NCI-H146 (cell line): ENCODE measurements around the gene PRR20B.
"Not testable (repeated sequence)": the region's sequence is repeated elsewhere in the genome, so short reads cannot be mapped to it uniquely, and the experiment has no call there.

ENCODE experiments used
- DNase-seq: peaks from one replicate; lab custom pipeline; 2025; lab: John Stamatoyannopoulos, UW

Gene PRR20B

DNA sequence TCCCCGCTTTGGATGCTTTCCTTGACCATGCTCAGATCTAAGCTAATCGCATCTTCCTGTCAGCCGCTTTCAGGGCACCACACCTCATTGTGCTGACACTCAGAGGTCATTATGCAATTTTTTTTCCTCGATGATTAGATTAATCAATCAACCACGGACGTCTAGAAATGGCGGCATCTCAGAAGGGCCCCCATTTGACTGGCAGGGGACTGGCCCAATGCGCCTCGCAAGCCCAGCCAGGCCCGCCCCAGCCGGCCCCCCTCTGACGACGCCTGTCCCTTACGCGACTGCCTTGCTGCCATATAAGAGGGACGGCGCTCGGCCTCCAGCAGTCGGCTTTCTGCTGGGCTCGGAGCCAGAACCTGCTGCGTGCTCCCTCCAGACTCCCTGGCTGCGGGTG is at the start of gene PRR20B:
Gene PRR20B, plus strand, starts transcription at position 301 of the 400 bp plus-strand sequence. CDS start 387 bp downstream, outside the sequence.
- DNase-seq: not testable (repeated sequence)

DNA sequence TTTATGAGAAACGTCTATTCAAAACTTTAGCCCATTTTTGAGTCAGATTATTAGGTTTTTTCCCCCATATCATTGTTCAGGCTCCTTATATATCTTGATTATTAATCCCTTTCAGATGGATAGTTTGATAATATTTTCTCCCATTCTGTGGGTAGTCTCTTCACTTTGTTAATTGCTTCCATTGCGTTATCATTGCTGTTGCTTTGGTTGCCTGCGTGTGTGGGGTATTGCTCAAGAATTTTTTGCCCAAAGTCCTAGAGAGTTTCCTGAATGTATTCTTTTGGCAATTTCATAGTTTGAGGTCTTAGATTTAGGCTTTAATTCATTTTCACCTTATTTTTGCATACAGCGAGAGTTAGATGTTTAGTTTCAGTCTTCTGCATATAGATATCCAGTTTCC is 32.3 kb upstream of the PRR20B start:
- no peak for DNase-seq

DNA sequence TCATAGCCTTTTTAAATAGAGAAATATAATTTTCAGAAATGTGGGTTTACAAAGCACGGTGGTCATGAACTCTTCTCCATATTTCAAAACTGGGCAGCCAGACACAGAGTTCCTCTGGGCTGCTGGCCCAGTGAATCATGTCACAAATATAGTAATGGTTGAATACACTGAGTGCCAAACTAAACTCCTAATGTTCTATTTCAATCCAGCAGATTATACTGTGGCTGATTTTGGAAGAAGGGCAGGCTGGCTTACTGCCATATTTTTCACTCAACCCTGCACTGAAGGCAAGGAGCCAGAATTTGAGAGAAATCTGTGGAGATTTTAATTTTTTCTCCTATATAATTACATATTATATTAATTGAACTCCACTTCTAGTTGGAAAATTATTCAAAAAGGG is 23.6 kb upstream of the PRR20B start:
- DNase-seq: no peak

DNA sequence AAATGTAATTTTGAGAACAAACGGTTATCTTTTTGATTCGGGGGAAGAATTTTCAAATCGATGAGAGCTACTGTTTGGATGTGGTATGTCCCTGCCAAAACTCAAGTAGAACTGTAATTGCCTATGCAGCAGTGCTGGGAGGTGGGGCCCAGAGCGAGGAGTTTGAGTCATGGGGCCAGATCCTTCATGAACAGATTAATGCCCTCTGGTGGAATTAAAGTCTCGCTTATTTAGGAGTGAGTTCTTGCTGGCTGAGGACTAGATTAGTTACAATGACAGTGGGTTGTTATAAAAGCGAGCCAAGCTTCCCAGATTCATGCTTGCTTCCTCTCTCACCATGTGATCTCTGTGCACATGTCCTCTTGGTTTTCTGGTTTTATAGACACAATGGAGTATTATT is 18.4 kb upstream of the PRR20B start:
- no peak for DNase-seq

DNA sequence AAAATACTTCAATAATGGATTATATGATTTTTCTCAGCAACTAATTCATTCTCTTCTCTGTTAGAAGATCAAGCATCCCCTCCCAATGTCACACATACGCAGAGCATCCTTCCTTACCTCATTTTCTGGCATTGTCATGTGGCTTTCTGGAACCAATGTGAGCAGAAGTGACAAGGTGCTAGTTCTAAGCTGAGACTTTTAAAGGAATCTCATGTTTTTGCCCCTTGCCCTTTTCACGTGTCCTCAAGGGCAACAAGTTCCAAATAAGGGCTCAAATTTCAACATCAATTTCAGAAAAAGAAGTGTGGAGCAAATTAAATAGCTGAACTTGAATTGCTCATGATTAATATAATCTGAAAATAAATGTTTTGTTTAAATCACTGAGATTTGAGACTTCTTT is 11.2 kb upstream of the PRR20B start:
- DNase-seq: no peak

DNA sequence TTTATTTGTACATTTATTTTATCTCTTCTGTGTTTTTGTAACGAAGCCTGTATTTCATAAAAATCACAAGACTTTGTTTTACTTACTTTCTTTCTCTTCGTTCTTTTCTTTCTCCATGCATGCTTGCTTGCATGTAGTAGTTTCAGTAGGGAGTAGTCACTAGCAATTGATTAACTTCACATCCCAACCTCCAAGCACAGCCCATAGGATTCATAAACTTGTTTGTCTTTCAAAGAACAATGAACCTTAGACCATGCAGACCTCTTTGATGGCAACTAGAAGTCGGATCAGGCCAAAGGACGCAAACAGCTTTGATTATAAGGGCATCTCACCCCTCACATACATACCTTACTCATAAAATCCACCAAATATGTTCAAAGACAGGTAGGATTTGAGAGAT is 9.7 kb upstream of the PRR20B start:
- DNase-seq: no peak

DNA sequence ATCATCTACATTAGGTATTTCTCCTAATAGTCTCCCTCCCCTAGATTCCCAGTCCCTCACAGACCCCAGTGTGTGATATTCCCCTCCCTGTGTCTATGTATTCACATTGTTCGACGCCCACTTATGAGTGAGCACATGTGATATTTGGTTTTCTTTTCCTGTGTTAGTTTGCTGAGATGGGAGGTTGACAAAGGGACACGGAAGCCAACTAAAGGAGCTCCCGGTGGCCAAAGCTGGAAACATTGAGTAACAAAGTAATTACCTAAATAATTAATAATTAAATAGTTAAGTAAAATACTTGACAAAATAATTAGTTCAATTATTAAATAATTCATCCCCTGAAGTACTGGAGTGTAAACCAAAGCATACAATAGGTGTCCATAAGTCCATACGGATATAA is 8.3 kb upstream of the PRR20B start:
- no peak for DNase-seq

DNA sequence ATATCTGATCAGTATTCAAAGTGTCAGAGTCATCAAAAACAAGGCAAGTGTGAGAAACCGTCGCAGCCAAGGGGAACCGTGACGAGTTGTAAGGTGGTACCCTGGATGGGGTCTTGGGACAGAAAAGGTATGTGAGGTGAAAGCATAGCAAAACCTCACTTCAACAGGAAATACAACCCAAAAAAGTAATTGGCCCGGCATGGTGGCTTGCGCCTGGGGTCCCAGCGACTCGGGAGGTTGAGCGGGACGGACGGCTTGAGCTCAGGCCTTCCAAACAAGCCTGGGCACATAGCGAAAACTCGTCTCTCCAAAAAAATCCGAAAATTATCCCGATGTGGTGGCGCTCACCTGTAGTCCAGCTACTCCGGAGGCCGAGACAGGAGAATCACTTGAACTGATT is 7.5 kb upstream of the PRR20B start:
- DNase-seq: not testable (repeated sequence)

DNA sequence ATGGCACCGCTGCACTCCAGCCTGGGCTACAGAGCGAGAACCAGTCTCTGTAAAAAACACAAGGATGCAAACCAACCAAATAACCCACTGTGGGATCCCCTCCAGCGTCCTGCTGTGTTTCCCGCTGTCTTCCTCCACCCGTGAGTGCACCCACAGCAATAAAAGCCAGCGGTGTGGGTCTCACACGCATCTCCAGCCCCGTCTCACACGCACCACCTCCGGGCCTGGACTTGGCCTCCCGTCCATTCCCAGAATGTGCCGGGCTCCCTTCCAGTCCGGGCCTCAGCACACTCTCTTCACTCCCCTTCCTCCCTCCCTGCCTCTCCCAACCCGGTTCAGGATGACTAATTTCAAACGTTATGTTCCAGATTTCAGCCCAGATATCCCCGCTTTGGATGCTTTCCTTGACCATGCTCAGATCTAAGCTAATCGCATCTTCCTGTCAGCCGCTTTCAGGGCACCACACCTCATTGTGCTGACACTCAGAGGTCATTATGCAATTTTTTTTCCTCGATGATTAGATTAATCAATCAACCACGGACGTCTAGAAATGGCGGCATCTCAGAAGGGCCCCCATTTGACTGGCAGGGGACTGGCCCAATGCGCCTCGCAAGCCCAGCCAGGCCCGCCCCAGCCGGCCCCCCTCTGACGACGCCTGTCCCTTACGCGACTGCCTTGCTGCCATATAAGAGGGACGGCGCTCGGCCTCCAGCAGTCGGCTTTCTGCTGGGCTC is 6.9 kb upstream of the PRR20B start, which contains the start of gene PRR20A:
Gene PRR20A, plus strand, starts transcription at position 684 of the 734 bp plus-strand sequence. CDS start 387 bp downstream, outside the sequence.
- DNase-seq: not testable (repeated sequence)

DNA sequence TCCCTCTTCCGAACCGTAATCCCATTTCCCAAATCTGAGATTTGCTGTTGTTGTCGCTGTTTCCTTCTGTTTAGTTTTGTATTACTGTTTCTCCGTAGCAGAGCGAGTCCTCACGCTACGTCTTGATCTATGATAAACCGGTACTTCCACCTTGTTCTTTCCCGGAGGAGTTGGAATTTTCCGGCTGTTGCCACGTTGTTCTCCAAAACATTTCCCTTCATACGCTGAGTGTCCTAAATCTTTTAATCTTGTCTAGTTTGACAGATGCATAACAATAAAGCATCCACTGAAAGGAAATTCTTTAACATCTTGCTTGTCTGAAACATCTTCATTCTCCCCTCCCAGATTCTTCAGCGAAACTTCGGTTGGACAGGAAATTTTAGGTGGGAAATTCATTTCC is 818 bp downstream of the PRR20B start:
- DNase-seq: not testable (repeated sequence)

DNA sequence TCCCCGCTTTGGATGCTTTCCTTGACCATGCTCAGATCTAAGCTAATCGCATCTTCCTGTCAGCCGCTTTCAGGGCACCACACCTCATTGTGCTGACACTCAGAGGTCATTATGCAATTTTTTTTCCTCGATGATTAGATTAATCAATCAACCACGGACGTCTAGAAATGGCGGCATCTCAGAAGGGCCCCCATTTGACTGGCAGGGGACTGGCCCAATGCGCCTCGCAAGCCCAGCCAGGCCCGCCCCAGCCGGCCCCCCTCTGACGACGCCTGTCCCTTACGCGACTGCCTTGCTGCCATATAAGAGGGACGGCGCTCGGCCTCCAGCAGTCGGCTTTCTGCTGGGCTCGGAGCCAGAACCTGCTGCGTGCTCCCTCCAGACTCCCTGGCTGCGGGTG is 6.5 kb downstream of the PRR20B start, which contains the start of gene PRR20C:
Gene PRR20C, plus strand, starts transcription at position 301 of the 400 bp plus-strand sequence. CDS start 387 bp downstream, outside the sequence.
- not testable (repeated sequence) for DNase-seq

DNA sequence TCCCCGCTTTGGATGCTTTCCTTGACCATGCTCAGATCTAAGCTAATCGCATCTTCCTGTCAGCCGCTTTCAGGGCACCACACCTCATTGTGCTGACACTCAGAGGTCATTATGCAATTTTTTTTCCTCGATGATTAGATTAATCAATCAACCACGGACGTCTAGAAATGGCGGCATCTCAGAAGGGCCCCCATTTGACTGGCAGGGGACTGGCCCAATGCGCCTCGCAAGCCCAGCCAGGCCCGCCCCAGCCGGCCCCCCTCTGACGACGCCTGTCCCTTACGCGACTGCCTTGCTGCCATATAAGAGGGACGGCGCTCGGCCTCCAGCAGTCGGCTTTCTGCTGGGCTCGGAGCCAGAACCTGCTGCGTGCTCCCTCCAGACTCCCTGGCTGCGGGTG is 13.0 kb downstream of the PRR20B start, which contains the start of gene PRR20D:
Gene PRR20D, plus strand, starts transcription at position 301 of the 400 bp plus-strand sequence. CDS start 387 bp downstream, outside the sequence.
- not testable (repeated sequence) for DNase-seq

DNA sequence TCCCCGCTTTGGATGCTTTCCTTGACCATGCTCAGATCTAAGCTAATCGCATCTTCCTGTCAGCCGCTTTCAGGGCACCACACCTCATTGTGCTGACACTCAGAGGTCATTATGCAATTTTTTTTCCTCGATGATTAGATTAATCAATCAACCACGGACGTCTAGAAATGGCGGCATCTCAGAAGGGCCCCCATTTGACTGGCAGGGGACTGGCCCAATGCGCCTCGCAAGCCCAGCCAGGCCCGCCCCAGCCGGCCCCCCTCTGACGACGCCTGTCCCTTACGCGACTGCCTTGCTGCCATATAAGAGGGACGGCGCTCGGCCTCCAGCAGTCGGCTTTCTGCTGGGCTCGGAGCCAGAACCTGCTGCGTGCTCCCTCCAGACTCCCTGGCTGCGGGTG is 19.6 kb downstream of the PRR20B start, which contains the start of gene PRR20E:
Gene PRR20E, plus strand, starts transcription at position 301 of the 400 bp plus-strand sequence. CDS start 387 bp downstream, outside the sequence.
- not testable (repeated sequence) for DNase-seq

DNA sequence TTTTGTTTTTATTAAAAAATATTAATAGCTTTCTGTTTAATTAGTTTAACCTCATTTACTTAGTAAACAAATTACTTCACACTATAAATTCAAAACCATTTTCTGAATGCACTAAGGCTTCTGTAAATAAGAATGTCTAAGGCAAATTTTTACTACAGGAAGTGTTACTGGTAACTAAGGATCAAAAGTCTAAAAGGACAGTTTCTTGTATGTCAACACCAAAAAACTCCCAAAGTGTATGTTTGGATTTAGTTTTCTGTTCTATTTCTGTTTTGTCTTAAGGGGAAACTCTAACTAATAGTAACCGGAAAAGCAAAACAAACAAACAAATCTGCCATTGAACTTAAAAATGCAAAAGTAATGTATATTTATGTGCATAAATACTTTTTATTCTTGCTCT is 44.4 kb downstream of the PRR20B start:
- no peak for DNase-seq
